ENCODE results near the gene HIVEP1.

The HIVEP1 gene

DNA sequence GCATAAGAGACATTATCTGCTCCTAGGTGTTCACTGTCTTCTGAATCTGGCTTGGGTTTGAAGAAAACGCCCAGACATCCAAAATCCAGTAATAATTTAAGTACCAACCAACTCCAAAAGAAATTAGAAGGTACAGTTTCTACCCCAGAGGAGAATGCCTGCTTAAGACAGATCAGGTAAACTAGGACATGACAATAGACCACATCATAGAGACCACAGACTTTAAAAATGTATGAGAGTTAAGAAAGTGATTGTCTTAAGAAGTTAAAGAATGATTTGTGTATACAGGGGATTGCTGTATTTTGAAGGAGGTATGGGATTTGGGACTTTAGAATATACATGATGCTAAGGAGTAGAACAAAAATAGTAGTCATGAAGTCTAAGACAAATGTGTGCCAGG lies 157.3 kb downstream of the HIVEP1 start:
- Histone ChIP-seq H3K9me3 (no peaks in the 10 kb centered on the region), H3K4me3 (ENCODE audit: low read depth, low read length) (no peak overlapping the region), H3K27me3 (no peaks in the 10 kb centered on the region), H3K36me3 (no peaks in the 10 kb centered on the region), H3K4me1 (no peaks in the 10 kb centered on the region)
- TF ChIP-seq, protein P1, sequence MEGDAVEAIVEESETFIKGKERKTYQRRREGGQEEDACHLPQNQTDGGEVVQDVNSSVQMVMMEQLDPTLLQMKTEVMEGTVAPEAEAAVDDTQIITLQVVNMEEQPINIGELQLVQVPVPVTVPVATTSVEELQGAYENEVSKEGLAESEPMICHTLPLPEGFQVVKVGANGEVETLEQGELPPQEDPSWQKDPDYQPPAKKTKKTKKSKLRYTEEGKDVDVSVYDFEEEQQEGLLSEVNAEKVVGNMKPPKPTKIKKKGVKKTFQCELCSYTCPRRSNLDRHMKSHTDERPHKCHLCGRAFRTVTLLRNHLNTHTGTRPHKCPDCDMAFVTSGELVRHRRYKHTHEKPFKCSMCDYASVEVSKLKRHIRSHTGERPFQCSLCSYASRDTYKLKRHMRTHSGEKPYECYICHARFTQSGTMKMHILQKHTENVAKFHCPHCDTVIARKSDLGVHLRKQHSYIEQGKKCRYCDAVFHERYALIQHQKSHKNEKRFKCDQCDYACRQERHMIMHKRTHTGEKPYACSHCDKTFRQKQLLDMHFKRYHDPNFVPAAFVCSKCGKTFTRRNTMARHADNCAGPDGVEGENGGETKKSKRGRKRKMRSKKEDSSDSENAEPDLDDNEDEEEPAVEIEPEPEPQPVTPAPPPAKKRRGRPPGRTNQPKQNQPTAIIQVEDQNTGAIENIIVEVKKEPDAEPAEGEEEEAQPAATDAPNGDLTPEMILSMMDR (IDR thresholded peaks at IDR 0.05; ENCODE audit: low read depth, low read length): no peak
- DNase-seq: no peak

DNA sequence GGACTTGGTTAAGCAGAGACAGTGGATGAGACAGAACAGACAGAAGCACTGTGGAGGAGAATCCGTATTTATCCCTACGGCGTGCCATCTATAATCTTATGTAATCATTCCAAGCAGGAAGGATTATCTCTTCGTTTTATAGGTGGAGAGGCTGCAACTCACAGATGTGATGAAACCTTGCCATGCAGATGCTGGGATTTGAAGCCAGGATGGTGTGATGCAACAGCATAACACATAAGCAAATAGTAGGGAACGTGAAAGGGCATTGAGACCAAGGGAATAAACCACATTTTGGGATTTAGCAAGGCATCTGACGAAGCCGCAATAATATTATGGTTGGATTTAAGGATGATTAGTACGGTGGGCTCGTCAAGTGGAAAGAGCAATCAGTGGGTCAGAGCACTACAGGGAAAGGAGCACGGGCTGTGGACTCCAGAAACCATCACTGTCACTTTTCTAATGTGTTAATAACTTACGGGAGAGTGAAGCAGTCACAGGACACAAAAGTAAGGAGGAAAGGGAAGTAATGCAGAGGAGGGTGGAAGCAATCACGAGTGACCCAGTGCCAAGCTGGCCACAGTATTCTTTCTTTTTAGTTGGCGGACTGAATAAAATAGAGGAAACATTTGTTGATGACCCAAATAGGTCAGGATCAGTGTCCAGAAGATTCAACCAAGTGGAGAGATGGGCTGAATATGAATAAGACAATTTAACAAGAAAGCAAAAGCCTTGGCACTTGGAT lies 158.4 kb downstream of the HIVEP1 start:
- Histone ChIP-seq H3K36me3 (no peaks in the 10 kb centered on the region), H3K27me3 (no peaks in the 10 kb centered on the region), H3K4me1 (no peaks in the 10 kb centered on the region), H3K4me3 (ENCODE audit: low read depth, low read length) (no peak overlapping the region), H3K9me3 (no peaks in the 10 kb centered on the region)
- TF ChIP-seq, protein P1 (IDR thresholded peaks at IDR 0.05; ENCODE audit: low read depth, low read length): no peak
- no peak for DNase-seq

DNA sequence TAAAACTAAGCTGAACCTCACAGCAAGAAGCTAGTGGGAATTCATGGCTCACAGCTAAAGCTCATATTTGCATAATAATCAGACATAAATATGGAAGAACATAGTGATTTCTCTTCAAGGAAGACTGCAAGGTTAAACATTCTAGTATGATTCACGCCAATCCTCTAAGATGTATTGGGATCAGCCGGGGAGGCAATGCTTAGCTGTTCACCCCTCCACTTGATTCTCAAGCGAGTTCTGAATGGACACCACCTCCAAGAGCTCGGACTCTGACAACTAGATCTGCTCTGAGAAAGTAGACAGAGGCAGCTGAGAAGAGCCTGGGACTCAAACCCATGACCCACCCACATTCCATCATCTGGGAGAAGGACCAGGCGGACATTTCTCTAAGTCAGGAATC lies 159.6 kb downstream of the HIVEP1 start:
- no peaks in the 10 kb centered on the region for H3K27me3 ChIP-seq
- DNase-seq: no peak

DNA sequence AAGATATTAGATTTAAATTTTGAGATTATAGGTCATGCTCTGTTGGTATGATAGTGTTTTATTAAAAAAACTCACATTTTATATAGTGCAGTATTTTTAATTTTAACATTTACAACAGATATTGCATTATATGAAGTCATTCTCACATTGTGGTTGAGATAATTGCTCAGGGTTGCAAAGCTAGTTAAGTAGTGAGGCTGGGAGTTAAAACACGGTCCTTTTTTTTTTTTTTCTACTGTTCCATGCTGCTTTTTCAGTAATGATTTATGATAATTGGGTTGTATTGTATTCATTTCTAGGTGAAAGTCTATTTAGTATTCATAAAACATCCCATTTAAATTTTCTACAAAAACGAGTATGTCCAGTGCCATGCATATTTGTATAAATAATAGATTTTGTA lies 160.5 kb downstream of the HIVEP1 start:
- H3K4me3 ChIP-seq (ENCODE audit: low read depth, low read length): no peak overlapping the region
- no peaks in the 10 kb centered on the region for H3K27me3 ChIP-seq
- TF ChIP-seq, protein P1 (IDR thresholded peaks at IDR 0.05; ENCODE audit: low read depth, low read length): no peak
- no peaks in the 10 kb centered on the region for H3K36me3 ChIP-seq
- DNase-seq: no peak
- no peaks in the 10 kb centered on the region for H3K4me1 ChIP-seq
- no peaks in the 10 kb centered on the region for H3K9me3 ChIP-seq

More for the DNA sequence above, 159.6 kb downstream of the HIVEP1 start:
- Histone ChIP-seq H3K9me3 (no peaks in the 10 kb centered on the region), H3K4me3 (ENCODE audit: low read depth, low read length) (no peak overlapping the region), H3K4me1 (no peaks in the 10 kb centered on the region), H3K36me3 (no peaks in the 10 kb centered on the region)
- TF ChIP-seq, protein P1 (IDR thresholded peaks at IDR 0.05; ENCODE audit: low read depth, low read length): no peak

DNA sequence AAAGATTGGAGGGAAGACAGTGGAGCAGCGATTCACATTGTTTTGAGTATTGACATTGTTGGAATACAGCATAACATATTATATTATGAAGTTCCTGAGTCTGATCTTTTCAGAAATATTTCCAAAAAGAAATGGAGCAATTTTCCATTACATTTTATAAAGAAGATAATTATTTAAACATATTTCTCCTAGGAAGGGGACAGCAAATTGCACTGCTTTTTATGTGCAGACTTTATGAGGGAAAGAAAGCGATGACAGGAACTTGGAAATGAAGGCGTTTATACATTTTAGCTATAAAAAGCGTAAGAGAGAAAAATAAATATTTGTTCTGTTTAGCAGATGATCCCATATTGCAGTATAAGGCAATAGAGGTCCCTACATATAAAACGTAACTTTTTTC lies 161.1 kb downstream of the HIVEP1 start:
- Histone ChIP-seq H3K4me1 (no peaks in the 10 kb centered on the region), H3K4me3 (ENCODE audit: low read depth, low read length) (no peak overlapping the region), H3K36me3 (no peaks in the 10 kb centered on the region), H3K27me3 (no peaks in the 10 kb centered on the region), H3K9me3 (no peaks in the 10 kb centered on the region)
- TF ChIP-seq, protein P1 (IDR thresholded peaks at IDR 0.05; ENCODE audit: low read depth, low read length): no peak
- no peak for DNase-seq

DNA sequence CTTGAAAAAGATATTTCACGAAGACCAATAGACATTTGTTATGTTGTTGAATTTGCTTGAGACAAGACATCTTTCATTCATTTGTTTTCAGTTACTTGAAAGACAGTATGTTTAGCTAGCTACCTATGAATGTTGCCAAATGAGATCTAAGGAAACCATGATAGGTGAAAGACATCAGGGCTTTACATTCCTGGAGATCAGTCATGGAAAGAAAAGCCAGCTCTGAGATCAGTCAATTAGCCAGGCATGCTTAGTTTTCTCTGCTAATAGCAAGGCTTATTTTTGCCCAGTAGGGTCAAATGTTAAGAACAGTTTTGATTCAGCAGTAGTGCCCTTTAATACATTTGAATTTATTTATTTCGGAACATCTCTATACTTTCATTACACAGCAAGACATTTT lies 161.5 kb downstream of the HIVEP1 start:
- no peaks in the 10 kb centered on the region for H3K27me3 ChIP-seq
- no peaks in the 10 kb centered on the region for H3K4me1 ChIP-seq
- no peak for DNase-seq
- H3K4me3 ChIP-seq (ENCODE audit: low read depth, low read length): no peak overlapping the region
- TF ChIP-seq, protein P1 (IDR thresholded peaks at IDR 0.05; ENCODE audit: low read depth, low read length): no peak
- H3K9me3 ChIP-seq: no peaks in the 10 kb centered on the region
- no peaks in the 10 kb centered on the region for H3K36me3 ChIP-seq

Data from BE2C (cell line).